NB4 (cell line): Measurements from ENCODE around the gene B3GNT7.
A peak's percentile ranks its signal among the peaks of the same experiment; 100 is the strongest.

Source experiments
- POLR2A ChIP-seq: IDR thresholded peaks from 2 replicates; pipeline ENCODE4 v1.6.1; 2011; ENCODE audit warnings: mild to moderate bottlenecking; ENCODE audit not compliant: insufficient read length; ENCODE audit errors: extremely low read depth
- TF ChIP-seq, protein P1 (sequence below): IDR thresholded peaks from one replicate; pipeline ENCODE4 v1.5.1; 2012; ENCODE audit warnings: low read depth, low read length

DNA sequence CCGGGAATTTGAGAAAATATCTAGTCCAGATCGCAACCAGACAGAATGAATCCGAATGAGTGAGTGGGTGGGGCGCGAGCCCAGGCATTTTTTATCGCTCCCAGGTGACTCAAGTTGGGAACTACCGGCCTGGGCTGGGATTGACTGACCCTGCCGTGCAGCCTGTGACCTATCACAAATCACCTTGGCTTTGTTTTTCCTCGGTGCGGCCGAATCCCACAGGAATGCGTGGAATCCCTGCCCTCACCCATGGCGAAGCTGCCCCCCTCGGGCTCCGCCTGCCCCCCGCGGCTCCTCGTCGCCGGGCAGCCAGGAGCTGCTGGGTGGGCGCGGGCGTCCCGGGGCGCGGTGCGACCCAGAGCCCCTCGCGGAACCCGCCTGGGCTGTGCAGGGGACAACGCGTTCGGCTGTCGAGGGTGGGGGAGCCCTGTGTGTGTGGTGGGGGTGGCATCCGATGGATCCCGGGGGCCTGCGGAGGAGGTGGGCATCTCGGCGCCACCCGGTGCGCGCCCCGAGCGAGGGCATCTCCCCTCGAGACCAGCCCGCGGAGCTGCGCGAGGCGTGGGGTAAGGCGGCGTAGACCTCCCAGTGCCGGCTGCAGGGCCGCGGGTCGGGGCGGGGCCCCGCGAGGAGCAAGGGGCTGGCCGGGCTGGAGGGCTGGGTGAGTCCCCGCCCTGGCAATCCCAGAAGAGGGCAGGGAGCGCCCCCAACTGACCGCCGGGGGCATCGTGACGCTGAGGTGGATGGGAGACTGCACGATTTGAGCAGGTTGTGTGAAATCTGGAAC lies 16.5 kb downstream of the B3GNT7 start:
- TF ChIP-seq, protein P1, sequence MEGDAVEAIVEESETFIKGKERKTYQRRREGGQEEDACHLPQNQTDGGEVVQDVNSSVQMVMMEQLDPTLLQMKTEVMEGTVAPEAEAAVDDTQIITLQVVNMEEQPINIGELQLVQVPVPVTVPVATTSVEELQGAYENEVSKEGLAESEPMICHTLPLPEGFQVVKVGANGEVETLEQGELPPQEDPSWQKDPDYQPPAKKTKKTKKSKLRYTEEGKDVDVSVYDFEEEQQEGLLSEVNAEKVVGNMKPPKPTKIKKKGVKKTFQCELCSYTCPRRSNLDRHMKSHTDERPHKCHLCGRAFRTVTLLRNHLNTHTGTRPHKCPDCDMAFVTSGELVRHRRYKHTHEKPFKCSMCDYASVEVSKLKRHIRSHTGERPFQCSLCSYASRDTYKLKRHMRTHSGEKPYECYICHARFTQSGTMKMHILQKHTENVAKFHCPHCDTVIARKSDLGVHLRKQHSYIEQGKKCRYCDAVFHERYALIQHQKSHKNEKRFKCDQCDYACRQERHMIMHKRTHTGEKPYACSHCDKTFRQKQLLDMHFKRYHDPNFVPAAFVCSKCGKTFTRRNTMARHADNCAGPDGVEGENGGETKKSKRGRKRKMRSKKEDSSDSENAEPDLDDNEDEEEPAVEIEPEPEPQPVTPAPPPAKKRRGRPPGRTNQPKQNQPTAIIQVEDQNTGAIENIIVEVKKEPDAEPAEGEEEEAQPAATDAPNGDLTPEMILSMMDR: peak; percentile 97
- no peak for TF ChIP-seq POLR2A
